Fibroblast of lung (primary cell): ENCODE measurements around the gene AANAT. TPM values are rescaled to one million over a fixed set of nuclear protein-coding genes. Genes with fewer than 3 reads are reported as not detected.

Source experiments
- DNase-seq, 2 donors: peaks; one replicate each; pipeline versions ENCODE4 v3.0.0 to v3.0.0-alpha.2; 2010; ENCODE audit warnings: low read depth in 2 of 2
- H2AFZ ChIP-seq: 2 replicates; pipeline ENCODE4 v1.5.1; 2012; ENCODE audit warnings: low read length, control low read depth, inconsistent platforms
- H3K27ac ChIP-seq: 2 replicates; pipeline ENCODE4 v1.5.1; 2011; ENCODE audit warnings: low read length, control low read depth; ENCODE audit not compliant: insufficient read depth
- H3K27me3 ChIP-seq: 2 replicates; pipeline ENCODE4 v1.5.1; 2011; ENCODE audit warnings: mild to moderate bottlenecking, low read length; ENCODE audit not compliant: control insufficient read depth, insufficient read depth
- H3K36me3 ChIP-seq: 2 replicates; pipeline ENCODE4 v1.5.1; 2011; ENCODE audit warnings: low read length; ENCODE audit not compliant: control insufficient read depth, insufficient read depth
- H3K4me1 ChIP-seq: 2 replicates; pipeline ENCODE4 v1.5.1; 2011; ENCODE audit warnings: low read length; ENCODE audit not compliant: control insufficient read depth, insufficient read depth; ENCODE audit errors: extremely low read depth
- H3K4me2 ChIP-seq: 2 replicates; pipeline ENCODE4 v1.5.1; 2011; ENCODE audit warnings: low read length, control low read depth; ENCODE audit not compliant: insufficient read depth; ENCODE audit errors: extremely low read depth
- H3K4me3 ChIP-seq, 4 experiments: fragments of 200-600 bp in 1 of 4; sonication (generic) in 1 of 4; replicated peaks in 1 of 4; 2 replicates each; pipeline ENCODE4 v1.5.1; 2011 to 2016; ENCODE audit warnings: low read length in 4 of 4, low read depth in 3 of 4, mild to moderate bottlenecking in 3 of 4, control low read depth in 2 of 4, inconsistent platforms in 1 of 4, mixed read lengths in 1 of 4; ENCODE audit not compliant: insufficient read depth in 1 of 4; ENCODE audit errors: control extremely low read depth in 1 of 4
- H3K79me2 ChIP-seq: 2 replicates; pipeline ENCODE4 v1.5.1; 2012; ENCODE audit warnings: mild to moderate bottlenecking, low read length, inconsistent platforms; ENCODE audit not compliant: control insufficient read depth, insufficient read depth
- H3K9ac ChIP-seq: 2 replicates; pipeline ENCODE4 v1.5.1; 2011; ENCODE audit warnings: mild to moderate bottlenecking, low read length, control low read depth; ENCODE audit not compliant: insufficient read depth
- H3K9me3 ChIP-seq: 2 replicates; pipeline ENCODE4 v1.5.1; 2012; ENCODE audit warnings: low read depth, low read length; ENCODE audit not compliant: control insufficient read depth, insufficient read depth
- H4K20me1 ChIP-seq: 2 replicates; pipeline ENCODE4 v1.5.1; 2011; ENCODE audit warnings: low read length; ENCODE audit not compliant: control insufficient read depth, insufficient read depth; ENCODE audit errors: extremely low read depth
- EZH2 ChIP-seq: IDR thresholded peaks from 2 replicates; pipeline ENCODE4 v1.5.1; 2012; ENCODE audit warnings: low read length, control low read depth, mild to moderate bottlenecking; ENCODE audit errors: missing control alignments
- polyA plus RNA-seq, 2 donors: library from polyadenylated mRNA; depleted of rRNA in 1 of 2; stranded (reverse) in 1 of 2; unstranded in 1 of 2; fragments of >200 nt; gene quantifications; 2 replicates each; pipeline ENCODE4 v1.2.1, GENCODE V29; 2011 to 2012; ENCODE audit warnings: missing spikeins in 1 of 2
- total RNA-seq: library from RNA; depleted of rRNA; stranded (reverse); fragments of >200 nt; gene quantifications from 2 replicates; pipeline ENCODE4 v1.2.1, GENCODE V29; 2014
- TF ChIP-seq, protein P1 (sequence below), 2 donors: IDR thresholded peaks in 1 of 2; conservative IDR thresholded peaks in 1 of 2; 1 replicate in 1 of 2; 2 replicates in 1 of 2; pipeline ENCODE4 v1.5.1; 2011 to 2012; ENCODE audit warnings: low read length in 2 of 2, control low read depth in 1 of 2, inconsistent platforms in 1 of 2, low read depth in 1 of 2, mild to moderate bottlenecking in 1 of 2

Gene AANAT
- total and polyA plus RNA-seq, 2 donors (not counting 1 experiment from before 2014, with no cell fraction given): not detected

- H3K27ac ChIP-seq: no peak within 1 kb of the TSS
- H3K36me3 ChIP-seq: no peaks in the 10 kb centered on the region
- peak within 1 kb of the TSS; percentile 31 to 66 (median 48) for H3K4me3 ChIP-seq
- TF ChIP-seq EZH2: no peak
- TF ChIP-seq, protein P1, sequence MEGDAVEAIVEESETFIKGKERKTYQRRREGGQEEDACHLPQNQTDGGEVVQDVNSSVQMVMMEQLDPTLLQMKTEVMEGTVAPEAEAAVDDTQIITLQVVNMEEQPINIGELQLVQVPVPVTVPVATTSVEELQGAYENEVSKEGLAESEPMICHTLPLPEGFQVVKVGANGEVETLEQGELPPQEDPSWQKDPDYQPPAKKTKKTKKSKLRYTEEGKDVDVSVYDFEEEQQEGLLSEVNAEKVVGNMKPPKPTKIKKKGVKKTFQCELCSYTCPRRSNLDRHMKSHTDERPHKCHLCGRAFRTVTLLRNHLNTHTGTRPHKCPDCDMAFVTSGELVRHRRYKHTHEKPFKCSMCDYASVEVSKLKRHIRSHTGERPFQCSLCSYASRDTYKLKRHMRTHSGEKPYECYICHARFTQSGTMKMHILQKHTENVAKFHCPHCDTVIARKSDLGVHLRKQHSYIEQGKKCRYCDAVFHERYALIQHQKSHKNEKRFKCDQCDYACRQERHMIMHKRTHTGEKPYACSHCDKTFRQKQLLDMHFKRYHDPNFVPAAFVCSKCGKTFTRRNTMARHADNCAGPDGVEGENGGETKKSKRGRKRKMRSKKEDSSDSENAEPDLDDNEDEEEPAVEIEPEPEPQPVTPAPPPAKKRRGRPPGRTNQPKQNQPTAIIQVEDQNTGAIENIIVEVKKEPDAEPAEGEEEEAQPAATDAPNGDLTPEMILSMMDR (conservative IDR thresholded peaks at IDR 0.05 in 1 of 2, IDR thresholded peaks at IDR 0.05 in 1 of 2; ENCODE audit: low read depth in 1 of 2, low read length in 2 of 2): no peak
- H3K9me3 ChIP-seq: no peaks in the 10 kb centered on the region
- peak; percentile 70 for DNase-seq
- H4K20me1 ChIP-seq: no peaks in the 10 kb centered on the region
- H3K27me3 ChIP-seq: no peaks in the 10 kb centered on the region
- peaks cover 18% of the 10 kb centered on the region for H3K4me1 ChIP-seq
- peak within 1 kb of the TSS; percentile 46 for H3K9ac ChIP-seq
- H3K4me2 ChIP-seq: peak within 1 kb of the TSS; percentile 80
- peak within 1 kb of the TSS; percentile 77 for H2AFZ ChIP-seq
- no peaks in the 10 kb centered on the region for H3K79me2 ChIP-seq
Observed at GRCh38 chr17:76501018-76501826, 33.8 kb downstream of the AANAT start, which contains the start of gene RHBDF2. RHBDF2 (minus strand) TSS chr17:76501423; CDS start chr17:76481524, 19,899 bp downstream.

DNA sequence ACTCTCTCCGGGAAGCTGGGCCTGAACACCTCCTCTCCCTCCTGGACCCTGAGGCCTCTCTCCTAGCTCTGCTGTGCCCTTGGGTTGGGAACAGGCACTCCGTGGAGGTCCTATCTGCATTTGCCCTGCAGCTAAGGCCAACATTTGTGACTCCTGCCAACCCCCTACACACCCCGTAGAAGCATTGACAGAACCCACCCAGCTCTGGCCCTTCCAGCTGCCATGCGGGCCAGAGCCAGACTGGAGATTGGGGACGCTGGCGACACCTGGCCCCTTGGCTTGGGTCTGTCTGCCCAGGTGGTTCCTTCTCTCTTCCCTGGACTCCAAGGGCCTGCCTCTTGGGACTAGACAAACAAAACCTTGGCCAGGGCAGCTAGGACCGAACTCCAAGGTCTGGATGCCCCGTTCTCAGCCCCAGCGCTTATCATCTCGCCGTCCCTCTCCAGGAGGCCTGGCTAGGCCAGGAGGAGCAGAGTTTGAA is 34.5 kb downstream of the AANAT start:
- H3K79me2 ChIP-seq: no peaks in the 10 kb centered on the region

More for the DNA sequence above, 34.5 kb downstream of the AANAT start:
- Histone ChIP-seq H3K9me3 (no peaks in the 10 kb centered on the region), H2AFZ (peak overlapping the region; percentile 77), H3K4me2 (peak overlapping the region; percentile 64), H3K4me1 (peaks cover 18% of the 10 kb centered on the region), H3K27me3 (peaks cover 1% of the 10 kb centered on the region), H3K27ac (no peak overlapping the region), H3K9ac (no peak overlapping the region), H4K20me1 (no peaks in the 10 kb centered on the region), H3K4me3 (peak overlapping the region in 2 of 4 experiments; percentile 57 to 66), H3K36me3 (no peaks in the 10 kb centered on the region)
- TF ChIP-seq, protein P1 (conservative IDR thresholded peaks at IDR 0.05 in 1 of 2, IDR thresholded peaks at IDR 0.05 in 1 of 2; ENCODE audit: low read depth in 1 of 2, low read length in 2 of 2): no peak
- no peak for TF ChIP-seq EZH2
- DNase-seq: no peak
